GM21381 (cell line): Measurements from ENCODE around the gene MEP1A.
"Not testable (repeated sequence)": the region's sequence is repeated elsewhere in the genome, so short reads cannot be mapped to it uniquely, and the experiment has no call there.

Experiments
- ATAC-seq: cut with Tn5 transposase; IDR thresholded peaks from one replicate; pipeline ENCODE4 v1.9.1; 2021; ENCODE audit warnings: mild to moderate bottlenecking, moderate library complexity; ENCODE audit not compliant: unreplicated experiment

MEP1A gene

GRCh38 chr6:46832816-46833215, 39.6 kb downstream of the MEP1A start:
- ATAC-seq: no peak

- not testable (repeated sequence) for ATAC-seq
Observed at GRCh38 chr6:46834257-46834916, 41.2 kb downstream of the MEP1A start.

GRCh38 chr6:46834991-46835390, 41.8 kb downstream of the MEP1A start:
- ATAC-seq: not testable (repeated sequence)

GRCh38 chr6:46838033-46838432, 44.8 kb downstream of the MEP1A start:
- no peak for ATAC-seq

GRCh38 chr6:46842252-46842846, 49.2 kb downstream of the MEP1A start:
- not testable (repeated sequence) for ATAC-seq

GRCh38 chr6:46845126-46845525, 51.9 kb downstream of the MEP1A start:
- no peak for ATAC-seq

- peak; percentile 86 for ATAC-seq
Observed at GRCh38 chr6:46848684-46849360, 55.6 kb downstream of the MEP1A start.

GRCh38 chr6:46849361-46849690, 56.1 kb downstream of the MEP1A start:
- no peak for ATAC-seq

- ATAC-seq: no peak
Observed at GRCh38 chr6:46850792-46851191, 57.6 kb downstream of the MEP1A start.

GRCh38 chr6:46851576-46851975, 58.4 kb downstream of the MEP1A start:
- not testable (repeated sequence) for ATAC-seq

- ATAC-seq: not testable (repeated sequence)
Observed at GRCh38 chr6:46855966-46856365, 62.8 kb downstream of the MEP1A start.

GRCh38 chr6:46862381-46862780, 69.2 kb downstream of the MEP1A start:
- no peak for ATAC-seq

- ATAC-seq: no peak
Observed at GRCh38 chr6:46863791-46864190, 70.6 kb downstream of the MEP1A start.

- no peak for ATAC-seq
Observed at GRCh38 chr6:46865221-46865620, 72.0 kb downstream of the MEP1A start.

GRCh38 chr6:46867411-46867810, 74.2 kb downstream of the MEP1A start:
- ATAC-seq: no peak

GRCh38 chr6:46876126-46876525, 82.9 kb downstream of the MEP1A start:
- no peak for ATAC-seq

GRCh38 chr6:46879003-46879402, 85.8 kb downstream of the MEP1A start:
- ATAC-seq: no peak

- no peak for ATAC-seq
Observed at GRCh38 chr6:46882645-46883044, 89.5 kb downstream of the MEP1A start.

- no peak for ATAC-seq
Observed at GRCh38 chr6:46888031-46888430, 94.8 kb downstream of the MEP1A start.

- no peak for ATAC-seq
Observed at GRCh38 chr6:46888578-46888977, 95.4 kb downstream of the MEP1A start.
